Endothelial cell of umbilical vein (primary cell): ENCODE data around the gene ANKRD45.

Experiments used
- CTCF ChIP-seq, 2 donors: IDR thresholded peaks; 1 replicate in 1 of 2; 2 replicates in 1 of 2; pipeline ENCODE4 v1.5.1; 2011; ENCODE audit warnings: low read length in 2 of 2, mild to moderate bottlenecking in 2 of 2, moderate library complexity in 2 of 2, control low read depth in 1 of 2, inconsistent platforms in 1 of 2, low read depth in 1 of 2; ENCODE audit not compliant: insufficient read depth in 1 of 2; ENCODE audit errors: extremely low read depth in 1 of 2
- MAX ChIP-seq: IDR thresholded peaks from 2 replicates; pipeline ENCODE4 v1.6.1; 2011; ENCODE audit not compliant: insufficient read depth, insufficient read length
- POLR2A ChIP-seq: IDR thresholded peaks from 2 replicates; pipeline ENCODE4 v1.6.1; 2012; ENCODE audit warnings: low read depth, mild to moderate bottlenecking, control low read depth, low read length

- TF ChIP-seq POLR2A (no peak), MAX (no peak), CTCF (IDR thresholded peaks at IDR 0.05; ENCODE audit: extremely low read depth in 1 of 2, insufficient read depth in 1 of 2, low read depth in 1 of 2, low read length in 2 of 2) (no peak)
Observed at GRCh38 chr1:173570370-173571007, 99.2 kb downstream of the ANKRD45 start.
